ENCODE data around the gene UACA. TPM values are rescaled to one million over a fixed set of nuclear protein-coding genes. Genes with fewer than 3 reads are reported as not detected.

UACA gene
- total and polyA plus RNA-seq, 2 experiments from 2014 or later: 21.5 to 35.8 TPM

DNA sequence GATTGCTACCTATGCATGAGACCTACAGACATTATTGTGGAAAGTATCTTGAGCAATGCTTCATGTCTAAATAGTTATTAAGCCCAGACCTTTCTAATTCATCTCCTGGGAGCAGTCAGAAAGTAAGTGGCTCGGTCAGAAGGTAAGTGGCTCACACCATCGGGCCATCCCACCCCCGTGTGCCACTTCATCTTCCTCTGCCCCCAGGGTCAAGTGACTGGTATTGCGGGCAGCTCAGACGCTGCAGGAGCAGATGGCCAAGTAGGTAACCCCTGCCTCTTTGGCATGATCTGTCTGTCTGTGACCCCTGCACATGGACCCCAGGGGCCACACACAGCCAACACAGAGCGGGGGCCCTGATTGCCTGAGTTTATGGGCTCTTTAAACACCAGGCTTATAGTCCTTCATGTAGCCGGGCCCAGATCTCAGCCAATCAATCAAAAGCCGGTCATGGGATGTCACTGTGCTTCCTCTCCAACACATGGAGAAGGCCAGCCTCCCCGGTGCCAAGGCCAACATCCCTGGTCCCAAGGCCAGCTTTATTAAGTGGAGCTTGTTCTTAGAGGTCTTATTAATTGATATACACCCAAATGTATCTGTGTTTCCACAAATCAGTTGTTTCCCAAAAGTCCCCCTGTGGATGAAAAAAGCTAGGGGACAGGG, 47.7 kb upstream of the UACA start (continued):
- TF ChIP-seq, protein P1, sequence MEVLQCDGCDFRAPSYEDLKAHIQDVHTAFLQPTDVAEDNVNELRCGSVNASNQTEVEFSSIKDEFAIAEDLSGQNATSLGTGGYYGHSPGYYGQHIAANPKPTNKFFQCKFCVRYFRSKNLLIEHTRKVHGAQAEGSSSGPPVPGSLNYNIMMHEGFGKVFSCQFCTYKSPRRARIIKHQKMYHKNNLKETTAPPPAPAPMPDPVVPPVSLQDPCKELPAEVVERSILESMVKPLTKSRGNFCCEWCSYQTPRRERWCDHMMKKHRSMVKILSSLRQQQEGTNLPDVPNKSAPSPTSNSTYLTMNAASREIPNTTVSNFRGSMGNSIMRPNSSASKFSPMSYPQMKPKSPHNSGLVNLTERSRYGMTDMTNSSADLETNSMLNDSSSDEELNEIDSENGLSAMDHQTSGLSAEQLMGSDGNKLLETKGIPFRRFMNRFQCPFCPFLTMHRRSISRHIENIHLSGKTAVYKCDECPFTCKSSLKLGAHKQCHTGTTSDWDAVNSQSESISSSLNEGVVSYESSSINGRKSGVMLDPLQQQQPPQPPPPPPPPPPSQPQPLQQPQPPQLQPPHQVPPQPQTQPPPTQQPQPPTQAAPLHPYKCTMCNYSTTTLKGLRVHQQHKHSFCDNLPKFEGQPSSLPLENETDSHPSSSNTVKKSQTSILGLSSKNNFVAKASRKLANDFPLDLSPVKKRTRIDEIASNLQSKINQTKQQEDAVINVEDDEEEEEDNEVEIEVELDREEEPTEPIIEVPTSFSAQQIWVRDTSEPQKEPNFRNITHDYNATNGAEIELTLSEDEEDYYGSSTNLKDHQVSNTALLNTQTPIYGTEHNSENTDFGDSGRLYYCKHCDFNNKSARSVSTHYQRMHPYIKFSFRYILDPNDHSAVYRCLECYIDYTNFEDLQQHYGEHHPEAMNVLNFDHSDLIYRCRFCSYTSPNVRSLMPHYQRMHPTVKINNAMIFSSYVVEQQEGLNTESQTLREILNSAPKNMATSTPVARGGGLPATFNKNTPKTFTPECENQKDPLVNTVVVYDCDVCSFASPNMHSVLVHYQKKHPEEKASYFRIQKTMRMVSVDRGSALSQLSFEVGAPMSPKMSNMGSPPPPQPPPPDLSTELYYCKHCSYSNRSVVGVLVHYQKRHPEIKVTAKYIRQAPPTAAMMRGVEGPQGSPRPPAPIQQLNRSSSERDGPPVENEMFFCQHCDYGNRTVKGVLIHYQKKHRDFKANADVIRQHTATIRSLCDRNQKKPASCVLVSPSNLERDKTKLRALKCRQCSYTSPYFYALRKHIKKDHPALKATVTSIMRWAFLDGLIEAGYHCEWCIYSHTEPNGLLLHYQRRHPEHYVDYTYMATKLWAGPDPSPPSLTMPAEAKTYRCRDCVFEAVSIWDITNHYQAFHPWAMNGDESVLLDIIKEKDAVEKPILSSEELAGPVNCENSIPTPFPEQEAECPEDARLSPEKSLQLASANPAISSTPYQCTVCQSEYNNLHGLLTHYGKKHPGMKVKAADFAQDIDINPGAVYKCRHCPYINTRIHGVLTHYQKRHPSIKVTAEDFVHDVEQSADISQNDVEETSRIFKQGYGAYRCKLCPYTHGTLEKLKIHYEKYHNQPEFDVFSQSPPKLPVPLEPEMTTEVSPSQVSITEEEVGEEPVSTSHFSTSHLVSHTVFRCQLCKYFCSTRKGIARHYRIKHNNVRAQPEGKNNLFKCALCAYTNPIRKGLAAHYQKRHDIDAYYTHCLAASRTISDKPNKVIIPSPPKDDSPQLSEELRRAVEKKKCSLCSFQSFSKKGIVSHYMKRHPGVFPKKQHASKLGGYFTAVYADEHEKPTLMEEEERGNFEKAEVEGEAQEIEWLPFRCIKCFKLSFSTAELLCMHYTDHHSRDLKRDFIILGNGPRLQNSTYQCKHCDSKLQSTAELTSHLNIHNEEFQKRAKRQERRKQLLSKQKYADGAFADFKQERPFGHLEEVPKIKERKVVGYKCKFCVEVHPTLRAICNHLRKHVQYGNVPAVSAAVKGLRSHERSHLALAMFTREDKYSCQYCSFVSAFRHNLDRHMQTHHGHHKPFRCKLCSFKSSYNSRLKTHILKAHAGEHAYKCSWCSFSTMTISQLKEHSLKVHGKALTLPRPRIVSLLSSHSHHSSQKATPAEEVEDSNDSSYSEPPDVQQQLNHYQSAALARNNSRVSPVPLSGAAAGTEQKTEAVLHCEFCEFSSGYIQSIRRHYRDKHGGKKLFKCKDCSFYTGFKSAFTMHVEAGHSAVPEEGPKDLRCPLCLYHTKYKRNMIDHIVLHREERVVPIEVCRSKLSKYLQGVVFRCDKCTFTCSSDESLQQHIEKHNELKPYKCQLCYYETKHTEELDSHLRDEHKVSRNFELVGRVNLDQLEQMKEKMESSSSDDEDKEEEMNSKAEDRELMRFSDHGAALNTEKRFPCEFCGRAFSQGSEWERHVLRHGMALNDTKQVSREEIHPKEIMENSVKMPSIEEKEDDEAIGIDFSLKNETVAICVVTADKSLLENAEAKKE (CRISPR knock-in tag; IDR thresholded peaks at IDR 0.05): no peak
- TF ChIP-seq, protein P2, sequence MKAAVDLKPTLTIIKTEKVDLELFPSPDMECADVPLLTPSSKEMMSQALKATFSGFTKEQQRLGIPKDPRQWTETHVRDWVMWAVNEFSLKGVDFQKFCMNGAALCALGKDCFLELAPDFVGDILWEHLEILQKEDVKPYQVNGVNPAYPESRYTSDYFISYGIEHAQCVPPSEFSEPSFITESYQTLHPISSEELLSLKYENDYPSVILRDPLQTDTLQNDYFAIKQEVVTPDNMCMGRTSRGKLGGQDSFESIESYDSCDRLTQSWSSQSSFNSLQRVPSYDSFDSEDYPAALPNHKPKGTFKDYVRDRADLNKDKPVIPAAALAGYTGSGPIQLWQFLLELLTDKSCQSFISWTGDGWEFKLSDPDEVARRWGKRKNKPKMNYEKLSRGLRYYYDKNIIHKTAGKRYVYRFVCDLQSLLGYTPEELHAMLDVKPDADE (IDR thresholded peaks at IDR 0.05): no peak
- no peak for TF ChIP-seq ZNF114 (CRISPR knock-in tag; IDR thresholded peaks at IDR 0.05)
- no peak for TF ChIP-seq STAT1 (IDR thresholded peaks at IDR 0.05; ENCODE audit: unreplicated experiment)
- TF ChIP-seq, protein P3, sequence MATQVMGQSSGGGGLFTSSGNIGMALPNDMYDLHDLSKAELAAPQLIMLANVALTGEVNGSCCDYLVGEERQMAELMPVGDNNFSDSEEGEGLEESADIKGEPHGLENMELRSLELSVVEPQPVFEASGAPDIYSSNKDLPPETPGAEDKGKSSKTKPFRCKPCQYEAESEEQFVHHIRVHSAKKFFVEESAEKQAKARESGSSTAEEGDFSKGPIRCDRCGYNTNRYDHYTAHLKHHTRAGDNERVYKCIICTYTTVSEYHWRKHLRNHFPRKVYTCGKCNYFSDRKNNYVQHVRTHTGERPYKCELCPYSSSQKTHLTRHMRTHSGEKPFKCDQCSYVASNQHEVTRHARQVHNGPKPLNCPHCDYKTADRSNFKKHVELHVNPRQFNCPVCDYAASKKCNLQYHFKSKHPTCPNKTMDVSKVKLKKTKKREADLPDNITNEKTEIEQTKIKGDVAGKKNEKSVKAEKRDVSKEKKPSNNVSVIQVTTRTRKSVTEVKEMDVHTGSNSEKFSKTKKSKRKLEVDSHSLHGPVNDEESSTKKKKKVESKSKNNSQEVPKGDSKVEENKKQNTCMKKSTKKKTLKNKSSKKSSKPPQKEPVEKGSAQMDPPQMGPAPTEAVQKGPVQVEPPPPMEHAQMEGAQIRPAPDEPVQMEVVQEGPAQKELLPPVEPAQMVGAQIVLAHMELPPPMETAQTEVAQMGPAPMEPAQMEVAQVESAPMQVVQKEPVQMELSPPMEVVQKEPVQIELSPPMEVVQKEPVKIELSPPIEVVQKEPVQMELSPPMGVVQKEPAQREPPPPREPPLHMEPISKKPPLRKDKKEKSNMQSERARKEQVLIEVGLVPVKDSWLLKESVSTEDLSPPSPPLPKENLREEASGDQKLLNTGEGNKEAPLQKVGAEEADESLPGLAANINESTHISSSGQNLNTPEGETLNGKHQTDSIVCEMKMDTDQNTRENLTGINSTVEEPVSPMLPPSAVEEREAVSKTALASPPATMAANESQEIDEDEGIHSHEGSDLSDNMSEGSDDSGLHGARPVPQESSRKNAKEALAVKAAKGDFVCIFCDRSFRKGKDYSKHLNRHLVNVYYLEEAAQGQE (IDR thresholded peaks at IDR 0.05; ENCODE audit: unreplicated experiment): no peak

All from GM23338 (cell line).